Stimulated activated effector memory CD8-positive, alpha-beta T cell treated with anti-CD3 and anti-CD28 coated beads, Interleukin-12 subunit alpha, Interleukin-12 subunit beta, amount 100 ng/mL, for 72 hours (primary cell): Measurements from ENCODE around the gene GEMIN5.
"Not testable (repeated sequence)": the region's sequence is repeated elsewhere in the genome, so short reads cannot be mapped to it uniquely, and the experiment has no call there.

Experiments used
- ATAC-seq: fragments of 150-1000 bp; cut with Tn5 transposase; 2 replicates; pipeline ENCODE4 v1.10.0; 2021
- DNase-seq, 2 donors: peaks; one replicate each; pipeline ENCODE4 v3.0.0; 2021 to 2022; ENCODE audit warnings: low spot score in 2 of 2
- H3K27ac Mint-ChIP-seq: one replicate; pipeline ENCODE4 v1.8.0; 2022; ENCODE audit warnings: mild to moderate bottlenecking, mixed read lengths
- H3K36me3 Mint-ChIP-seq: one replicate; pipeline ENCODE4 v1.8.0; 2022; ENCODE audit warnings: mild to moderate bottlenecking, mixed read lengths
- H3K4me1 Mint-ChIP-seq: one replicate; pipeline ENCODE4 v1.8.0; 2022; ENCODE audit warnings: mixed read lengths
- H3K4me3 Mint-ChIP-seq: one replicate; pipeline ENCODE4 v1.8.0; 2022; ENCODE audit warnings: mild to moderate bottlenecking, mixed read lengths
- H3K9me3 Mint-ChIP-seq: one replicate; pipeline ENCODE4 v1.8.0; 2022; ENCODE audit warnings: mixed read lengths

GEMIN5 gene

GRCh38 chr5:154962494-154962893, 24.5 kb upstream of the GEMIN5 start:
- DNase-seq (no peak), ATAC-seq (no peak)
- Mint-ChIP-seq H3K36me3 (peaks cover 90% of the 10 kb centered on the region), H3K4me3 (no peak overlapping the region), H3K4me1 (peaks cover 10% of the 10 kb centered on the region), H3K9me3 (no peaks in the 10 kb centered on the region), H3K27ac (no peak overlapping the region)

GRCh38 chr5:154956712-154957111, 18.7 kb upstream of the GEMIN5 start:
- ATAC-seq: no peak
- Mint-ChIP-seq H3K27ac (no peak overlapping the region), H3K36me3 (peaks cover 90% of the 10 kb centered on the region), H3K9me3 (no peaks in the 10 kb centered on the region), H3K4me1 (peaks cover 5% of the 10 kb centered on the region), H3K4me3 (no peak overlapping the region)
- DNase-seq: no peak

- no peak for ATAC-seq
- no peaks in the 10 kb centered on the region for H3K9me3 Mint-ChIP-seq
- DNase-seq: no peak
- peaks cover 16% of the 10 kb centered on the region for H3K4me1 Mint-ChIP-seq
- no peak overlapping the region for H3K4me3 Mint-ChIP-seq
- peak overlapping the region; percentile 2 for H3K27ac Mint-ChIP-seq
- peaks cover 50% of the 10 kb centered on the region for H3K36me3 Mint-ChIP-seq
Observed at GRCh38 chr5:154949781-154950180, 11.8 kb upstream of the GEMIN5 start.

GRCh38 chr5:154948313-154948712, 10.3 kb upstream of the GEMIN5 start:
- no peak for ATAC-seq
- Mint-ChIP-seq H3K27ac (no peak overlapping the region), H3K4me3 (no peak overlapping the region), H3K4me1 (peaks cover 16% of the 10 kb centered on the region), H3K9me3 (no peaks in the 10 kb centered on the region), H3K36me3 (peaks cover 37% of the 10 kb centered on the region)
- no peak for DNase-seq

GRCh38 chr5:154947778-154948177, 9.8 kb upstream of the GEMIN5 start:
- Mint-ChIP-seq H3K27ac (no peak overlapping the region), H3K36me3 (peaks cover 31% of the 10 kb centered on the region), H3K9me3 (no peaks in the 10 kb centered on the region), H3K4me1 (peaks cover 16% of the 10 kb centered on the region), H3K4me3 (no peak overlapping the region)
- DNase-seq: no peak
- no peak for ATAC-seq

GRCh38 chr5:154945695-154946301, 7.8 kb upstream of the GEMIN5 start:
- no peak for ATAC-seq
- Mint-ChIP-seq H3K4me3 (no peak overlapping the region), H3K27ac (no peak overlapping the region), H3K9me3 (no peaks in the 10 kb centered on the region), H3K4me1 (peaks cover 22% of the 10 kb centered on the region), H3K36me3 (peaks cover 22% of the 10 kb centered on the region)
- no peak for DNase-seq

- Mint-ChIP-seq H3K36me3 (peaks cover 26% of the 10 kb centered on the region), H3K27ac (no peak overlapping the region), H3K9me3 (no peaks in the 10 kb centered on the region), H3K4me3 (no peak overlapping the region), H3K4me1 (peaks cover 14% of the 10 kb centered on the region)
- no peak for DNase-seq
- ATAC-seq: no peak
Observed at GRCh38 chr5:154944716-154945115, 6.7 kb upstream of the GEMIN5 start.

GRCh38 chr5:154943527-154943926, 5.5 kb upstream of the GEMIN5 start:
- H3K4me3 Mint-ChIP-seq: no peak overlapping the region
- no peak overlapping the region for H3K27ac Mint-ChIP-seq
- H3K4me1 Mint-ChIP-seq: peaks cover 16% of the 10 kb centered on the region
- no peaks in the 10 kb centered on the region for H3K9me3 Mint-ChIP-seq
- ATAC-seq (no peak), DNase-seq (no peak)
- peaks cover 26% of the 10 kb centered on the region for H3K36me3 Mint-ChIP-seq

- peak within 1 kb of the TSS; percentile 89 for H3K4me3 Mint-ChIP-seq
- peak; percentile 72 for ATAC-seq
- peak; percentile 93 to 97 for DNase-seq
- peaks cover 23% of the 10 kb centered on the region for H3K4me1 Mint-ChIP-seq
- H3K36me3 Mint-ChIP-seq: peaks cover 16% of the 10 kb centered on the region
- H3K27ac Mint-ChIP-seq: peak within 1 kb of the TSS; percentile 96
- H3K9me3 Mint-ChIP-seq: no peaks in the 10 kb centered on the region
Observed at GRCh38 chr5:154940772-154941620, 3.0 kb upstream of the GEMIN5 start, which contains the start of gene MRPL22. TSS of gene MRPL22 (plus strand) at chr5:154941073. CDS start at chr5:154941111, 38 bp downstream.

- DNase-seq: no peak
- peak overlapping the region; percentile 89 for H3K4me3 Mint-ChIP-seq
- ATAC-seq: no peak
- peak overlapping the region; percentile 96 for H3K27ac Mint-ChIP-seq
- no peaks in the 10 kb centered on the region for H3K9me3 Mint-ChIP-seq
- peaks cover 27% of the 10 kb centered on the region for H3K4me1 Mint-ChIP-seq
- H3K36me3 Mint-ChIP-seq: peaks cover 19% of the 10 kb centered on the region
Observed at GRCh38 chr5:154940375-154940771, 2.4 kb upstream of the GEMIN5 start.

- DNase-seq, H3K9me3 Mint-ChIP-seq, ATAC-seq: not testable (repeated sequence)
- Mint-ChIP-seq H3K4me3 (peak overlapping the region; percentile 89), H3K36me3 (peaks cover 29% of the 10 kb centered on the region), H3K27ac (peak overlapping the region; percentile 44), H3K4me1 (peaks cover 36% of the 10 kb centered on the region)
Observed at GRCh38 chr5:154939387-154939786, 1.4 kb upstream of the GEMIN5 start.

- DNase-seq (no peak), ATAC-seq (no peak)
- H3K4me1 Mint-ChIP-seq: peaks cover 37% of the 10 kb centered on the region
- H3K4me3 Mint-ChIP-seq: peak overlapping the region; percentile 89
- H3K36me3 Mint-ChIP-seq: peaks cover 48% of the 10 kb centered on the region
- no peaks in the 10 kb centered on the region for H3K9me3 Mint-ChIP-seq
- peak overlapping the region; percentile 88 for H3K27ac Mint-ChIP-seq
Observed at GRCh38 chr5:154937186-154937717, 759 bp downstream of the GEMIN5 start.

GRCh38 chr5:154934881-154935280, 3.1 kb downstream of the GEMIN5 start:
- Mint-ChIP-seq H3K36me3 (peaks cover 55% of the 10 kb centered on the region), H3K27ac (no peak overlapping the region), H3K4me3 (no peak overlapping the region), H3K9me3 (no peaks in the 10 kb centered on the region), H3K4me1 (peaks cover 36% of the 10 kb centered on the region)
- ATAC-seq (no peak), DNase-seq (no peak)

- H3K27ac Mint-ChIP-seq: no peak overlapping the region
- H3K36me3 Mint-ChIP-seq: peaks cover 69% of the 10 kb centered on the region
- no peak overlapping the region for H3K4me3 Mint-ChIP-seq
- H3K9me3 Mint-ChIP-seq: no peaks in the 10 kb centered on the region
- ATAC-seq (no peak), DNase-seq (no peak)
- peaks cover 26% of the 10 kb centered on the region for H3K4me1 Mint-ChIP-seq
Observed at GRCh38 chr5:154933537-154933936, 4.5 kb downstream of the GEMIN5 start.

GRCh38 chr5:154923441-154924430, 14.3 kb downstream of the GEMIN5 start:
- no peaks in the 10 kb centered on the region for H3K9me3 Mint-ChIP-seq
- H3K36me3 Mint-ChIP-seq: peaks cover 100% of the 10 kb centered on the region
- H3K4me1 Mint-ChIP-seq: no peaks in the 10 kb centered on the region
- no peak for ATAC-seq
- no peak for DNase-seq
- H3K4me3 Mint-ChIP-seq: no peak overlapping the region
- H3K27ac Mint-ChIP-seq: no peak overlapping the region
